ENCODE results near the gene PKN1.
"Not testable (repeated sequence)": the region's sequence is repeated elsewhere in the genome, so short reads cannot be mapped to it uniquely, and the experiment has no call there.

DNA sequence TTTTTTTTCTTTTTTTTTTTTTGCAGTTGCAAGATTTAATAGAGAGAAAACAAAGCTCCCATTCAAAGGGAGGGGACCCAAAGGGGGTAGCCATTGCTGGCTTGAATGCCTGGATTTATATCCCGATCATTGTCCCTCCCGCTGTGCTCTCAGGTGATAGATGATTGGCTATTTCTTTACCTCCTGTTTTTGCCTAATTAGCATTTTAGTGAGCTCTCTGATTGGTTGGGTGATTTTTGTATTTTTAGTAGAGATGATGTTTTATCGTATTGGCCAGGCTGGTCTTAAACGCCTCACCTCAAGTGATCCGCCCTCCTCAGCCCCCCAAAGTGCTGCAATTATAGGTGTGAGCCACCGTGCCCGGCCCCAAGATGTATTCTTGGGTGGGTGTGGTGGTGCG, 71.5 kb downstream of the PKN1 start:
- TF ChIP-seq, protein P1, sequence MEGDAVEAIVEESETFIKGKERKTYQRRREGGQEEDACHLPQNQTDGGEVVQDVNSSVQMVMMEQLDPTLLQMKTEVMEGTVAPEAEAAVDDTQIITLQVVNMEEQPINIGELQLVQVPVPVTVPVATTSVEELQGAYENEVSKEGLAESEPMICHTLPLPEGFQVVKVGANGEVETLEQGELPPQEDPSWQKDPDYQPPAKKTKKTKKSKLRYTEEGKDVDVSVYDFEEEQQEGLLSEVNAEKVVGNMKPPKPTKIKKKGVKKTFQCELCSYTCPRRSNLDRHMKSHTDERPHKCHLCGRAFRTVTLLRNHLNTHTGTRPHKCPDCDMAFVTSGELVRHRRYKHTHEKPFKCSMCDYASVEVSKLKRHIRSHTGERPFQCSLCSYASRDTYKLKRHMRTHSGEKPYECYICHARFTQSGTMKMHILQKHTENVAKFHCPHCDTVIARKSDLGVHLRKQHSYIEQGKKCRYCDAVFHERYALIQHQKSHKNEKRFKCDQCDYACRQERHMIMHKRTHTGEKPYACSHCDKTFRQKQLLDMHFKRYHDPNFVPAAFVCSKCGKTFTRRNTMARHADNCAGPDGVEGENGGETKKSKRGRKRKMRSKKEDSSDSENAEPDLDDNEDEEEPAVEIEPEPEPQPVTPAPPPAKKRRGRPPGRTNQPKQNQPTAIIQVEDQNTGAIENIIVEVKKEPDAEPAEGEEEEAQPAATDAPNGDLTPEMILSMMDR (IDR thresholded peaks at IDR 0.05): not testable (repeated sequence)
- TF ChIP-seq POLR2A (IDR thresholded peaks at IDR 0.05): not testable (repeated sequence)

Data from stomach (tissue), 4 donors.